Measurements from ENCODE around the gene AP5M1.
A peak's percentile ranks its signal among the peaks of the same experiment; 100 is the strongest.

AP5M1 gene

GRCh38 chr14:57302883-57303282, 34.1 kb downstream of the AP5M1 start:
- DNase-seq (ENCODE audit: extremely low read depth, low read depth), result no peak
- H3K4me3 ChIP-seq (replicated peaks; ENCODE audit: low read depth, low read length), result no peak overlapping the region
- TF ChIP-seq, protein P1, sequence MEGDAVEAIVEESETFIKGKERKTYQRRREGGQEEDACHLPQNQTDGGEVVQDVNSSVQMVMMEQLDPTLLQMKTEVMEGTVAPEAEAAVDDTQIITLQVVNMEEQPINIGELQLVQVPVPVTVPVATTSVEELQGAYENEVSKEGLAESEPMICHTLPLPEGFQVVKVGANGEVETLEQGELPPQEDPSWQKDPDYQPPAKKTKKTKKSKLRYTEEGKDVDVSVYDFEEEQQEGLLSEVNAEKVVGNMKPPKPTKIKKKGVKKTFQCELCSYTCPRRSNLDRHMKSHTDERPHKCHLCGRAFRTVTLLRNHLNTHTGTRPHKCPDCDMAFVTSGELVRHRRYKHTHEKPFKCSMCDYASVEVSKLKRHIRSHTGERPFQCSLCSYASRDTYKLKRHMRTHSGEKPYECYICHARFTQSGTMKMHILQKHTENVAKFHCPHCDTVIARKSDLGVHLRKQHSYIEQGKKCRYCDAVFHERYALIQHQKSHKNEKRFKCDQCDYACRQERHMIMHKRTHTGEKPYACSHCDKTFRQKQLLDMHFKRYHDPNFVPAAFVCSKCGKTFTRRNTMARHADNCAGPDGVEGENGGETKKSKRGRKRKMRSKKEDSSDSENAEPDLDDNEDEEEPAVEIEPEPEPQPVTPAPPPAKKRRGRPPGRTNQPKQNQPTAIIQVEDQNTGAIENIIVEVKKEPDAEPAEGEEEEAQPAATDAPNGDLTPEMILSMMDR (IDR thresholded peaks at IDR 0.05; ENCODE audit: low read depth, low read length, missing control alignments), result no peak

GRCh38 chr14:57314396-57315089, 45.8 kb downstream of the AP5M1 start:
- TF ChIP-seq, protein P1 (IDR thresholded peaks at IDR 0.05; ENCODE audit: low read depth, low read length, missing control alignments), result no peak
- H3K4me3 ChIP-seq (replicated peaks; ENCODE audit: low read depth, low read length), result no peak overlapping the region
- DNase-seq (ENCODE audit: extremely low read depth, low read depth), result no peak

DNA sequence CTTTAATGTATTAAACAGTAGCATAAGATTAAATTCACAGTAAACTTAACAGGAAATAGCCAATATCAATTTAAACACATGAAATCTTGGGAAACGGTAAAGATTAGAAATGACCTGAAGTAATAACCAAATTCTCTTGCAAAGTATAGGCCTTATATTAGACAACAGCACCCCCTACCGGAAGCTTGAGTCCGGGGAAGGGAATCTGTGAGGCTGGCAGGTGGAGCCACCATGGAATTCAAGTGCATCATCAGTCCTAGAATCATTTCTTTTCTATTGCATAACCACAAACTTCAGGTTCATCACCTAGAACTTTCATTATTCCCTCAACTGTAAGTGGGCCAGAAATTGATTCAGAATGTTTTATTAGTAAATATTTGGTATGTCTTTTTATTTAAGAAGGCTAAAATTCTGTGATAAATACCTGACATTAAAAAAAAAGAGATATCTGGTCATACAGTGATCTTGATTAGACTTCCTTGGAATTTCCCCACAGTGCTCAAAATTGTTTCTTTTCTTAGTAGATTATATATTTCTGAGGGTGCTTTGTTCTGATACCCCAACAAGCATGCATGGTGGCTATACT, 48.6 kb downstream of the AP5M1 start:
- TF ChIP-seq, protein P1 (IDR thresholded peaks at IDR 0.05; ENCODE audit: low read depth, low read length, missing control alignments), result peak; percentile 85
- peak; percentile 50 for DNase-seq (ENCODE audit: extremely low read depth, low read depth)
- H3K4me3 ChIP-seq (replicated peaks; ENCODE audit: low read depth, low read length), result no peak overlapping the region

DNA sequence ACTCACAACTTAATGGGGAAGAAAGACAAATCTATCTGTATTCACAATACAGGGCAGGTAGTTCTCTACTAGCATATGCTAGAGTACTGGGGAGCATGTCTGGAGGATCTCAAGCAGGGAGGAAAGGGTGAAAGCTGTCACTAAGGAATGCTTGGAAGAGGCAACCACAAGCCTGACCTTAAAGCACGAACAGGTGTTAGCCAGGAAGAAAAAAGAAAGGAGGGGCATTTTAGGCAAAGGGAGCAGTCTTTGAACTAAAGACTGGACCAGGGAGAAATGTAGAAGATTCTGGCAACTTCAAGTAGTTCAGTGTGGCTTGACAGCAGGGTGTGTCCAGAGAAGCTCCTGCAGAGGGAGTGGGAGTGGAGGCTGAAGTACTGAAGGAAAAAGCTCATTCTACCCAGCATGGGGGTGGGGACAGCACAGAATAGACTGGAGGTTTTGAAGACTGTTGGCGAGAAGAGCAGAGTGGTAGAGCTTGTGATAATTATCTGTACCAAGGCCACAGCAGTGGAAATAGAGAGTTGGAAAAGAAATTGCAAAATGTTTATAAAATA, 50.9 kb downstream of the AP5M1 start:
- H3K4me3 ChIP-seq (replicated peaks; ENCODE audit: low read depth, low read length), result no peak overlapping the region
- TF ChIP-seq, protein P1 (IDR thresholded peaks at IDR 0.05; ENCODE audit: low read depth, low read length, missing control alignments), result no peak
- DNase-seq (ENCODE audit: extremely low read depth, low read depth), result no peak

- no peak for DNase-seq (ENCODE audit: extremely low read depth, low read depth)
- TF ChIP-seq, protein P1 (IDR thresholded peaks at IDR 0.05; ENCODE audit: low read depth, low read length, missing control alignments), result no peak
- H3K4me3 ChIP-seq (replicated peaks; ENCODE audit: low read depth, low read length), result no peak overlapping the region
Measured at GRCh38 chr14:57323721-57324120, 55.0 kb downstream of the AP5M1 start.

DNA sequence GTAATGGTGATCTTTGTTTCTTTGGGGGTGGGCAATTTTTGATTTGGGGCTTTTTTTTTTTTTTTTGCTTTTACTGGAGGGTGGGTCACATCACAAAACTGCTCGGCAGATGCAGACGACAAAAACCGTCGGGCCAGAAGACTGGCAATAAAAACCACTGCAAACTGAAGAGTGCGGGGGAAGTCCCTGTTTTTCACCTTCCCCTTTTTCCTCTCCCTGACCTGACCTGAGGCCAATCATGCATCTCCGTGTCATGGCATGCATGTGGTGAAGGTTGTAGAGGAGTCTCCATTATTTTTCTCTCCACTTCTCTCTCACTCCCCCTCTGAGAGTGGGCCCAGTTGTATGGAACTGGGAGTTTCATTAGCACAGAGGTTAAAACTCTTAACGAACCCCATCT, 57.5 kb downstream of the AP5M1 start:
- TF ChIP-seq, protein P1 (IDR thresholded peaks at IDR 0.05; ENCODE audit: low read depth, low read length, missing control alignments), result no peak
- H3K4me3 ChIP-seq (replicated peaks; ENCODE audit: low read depth, low read length), result no peak overlapping the region
- DNase-seq (ENCODE audit: extremely low read depth, low read depth), result no peak
